ENCODE data around the gene TEDDM1. TPM values are rescaled to one million over a fixed set of nuclear protein-coding genes. Genes with fewer than 3 reads are reported as not detected.

TEDDM1 gene
- total and polyA plus RNA-seq, 4 donors = 0.08 TPM; not detected in 3

GRCh38 chr1:182367926-182368325 lies 32.5 kb downstream of the TEDDM1 start:
- H3K4me1 ChIP-seq (ENCODE audit: control insufficient read depth in 4 of 4, insufficient read depth in 4 of 4, low read length in 3 of 4) = no peaks in the 10 kb centered on the region
- no peak overlapping the region for H3K4me3 ChIP-seq (ENCODE audit: low read depth in 1 of 3, low read length in 3 of 3)
- no peak overlapping the region for H3K9ac ChIP-seq (ENCODE audit: low read depth in 1 of 2, low read length in 2 of 2)
- DNase-seq (ENCODE audit: low spot score) = no peak
- no peaks in the 10 kb centered on the region for H3K9me3 ChIP-seq (ENCODE audit: control insufficient read depth in 4 of 4, low read length in 3 of 4)
- H3K36me3 ChIP-seq (ENCODE audit: control insufficient read depth in 4 of 4, insufficient read depth in 3 of 4, low read depth in 1 of 4, low read length in 3 of 4) = no peaks in the 10 kb centered on the region
- H3K27me3 ChIP-seq (ENCODE audit: control insufficient read depth in 4 of 4, insufficient read depth in 4 of 4, low read length in 3 of 4) = no peaks in the 10 kb centered on the region
- 77% methylated on average over 2 of the region's 2 CpGs for WGBS
- no peak for TF ChIP-seq HNF4G (IDR thresholded peaks at IDR 0.05)
- no peak for TF ChIP-seq ATF3 (IDR thresholded peaks at IDR 0.05)
- no peak for TF ChIP-seq YY1 (IDR thresholded peaks at IDR 0.05)
- no peak overlapping the region for H3K27ac ChIP-seq (ENCODE audit: low read depth in 1 of 2, low read length in 2 of 2)

- no peak overlapping the region for H3K4me3 ChIP-seq (ENCODE audit: low read depth in 1 of 3, low read length in 3 of 3)
- H3K9me3 ChIP-seq (ENCODE audit: control insufficient read depth in 4 of 4, low read length in 3 of 4) = no peaks in the 10 kb centered on the region
- no peak for DNase-seq (ENCODE audit: low spot score)
- TF ChIP-seq REST (IDR thresholded peaks at IDR 0.05) (no peak), CTCF (IDR thresholded peaks at IDR 0.05; ENCODE audit: low read depth, low read length, missing input control) (no peak), HNF4A (conservative IDR thresholded peaks at IDR 0.05) (no peak), RAD21 (IDR thresholded peaks at IDR 0.05) (no peak), ATF3 (IDR thresholded peaks at IDR 0.05) (no peak), SP1 (IDR thresholded peaks at IDR 0.05) (no peak), HNF4G (IDR thresholded peaks at IDR 0.05) (no peak), RXRA (IDR thresholded peaks at IDR 0.05) (no peak), JUND (IDR thresholded peaks at IDR 0.05) (no peak), ZBTB33 (IDR thresholded peaks at IDR 0.05) (no peak)
- H3K36me3 ChIP-seq (ENCODE audit: control insufficient read depth in 4 of 4, insufficient read depth in 3 of 4, low read depth in 1 of 4, low read length in 3 of 4) = no peaks in the 10 kb centered on the region
- no peak overlapping the region for H3K9ac ChIP-seq (ENCODE audit: low read depth in 1 of 2, low read length in 2 of 2)
- WGBS = 93% methylated on average over 2 of the region's 2 CpGs
- H3K4me1 ChIP-seq (ENCODE audit: control insufficient read depth in 4 of 4, insufficient read depth in 4 of 4, low read length in 3 of 4) = no peaks in the 10 kb centered on the region
- H3K27ac ChIP-seq (ENCODE audit: low read depth in 1 of 2, low read length in 2 of 2) = no peak overlapping the region
- H3K27me3 ChIP-seq (ENCODE audit: control insufficient read depth in 4 of 4, insufficient read depth in 4 of 4, low read length in 3 of 4) = no peaks in the 10 kb centered on the region
Observed at GRCh38 chr1:182366596-182366995, 33.9 kb downstream of the TEDDM1 start.
